K562 (cell line): ENCODE measurements around the gene SLC16A13. TPM values are rescaled to one million over a fixed set of nuclear protein-coding genes. Genes with fewer than 3 reads are reported as not detected.

Experiments used
- ATAC-seq: fragments of 200-7000 bp; cut with Tn5 transposase; 3 replicates; pipeline ENCODE4 v1.9.1; 2020; ENCODE audit warnings: moderate library complexity
- BruUV-seq: library from RNA; stranded (reverse); fragments of 400-500 nt; replicated peaks from 2 replicates; lab custom pipeline; 2021; lab: Mats Ljungman, UMichigan
- CTCF ChIA-PET: fragments of 300-600 bp; formaldehyde crosslinking; extraction: SDS; loops from one replicate; lab custom pipeline; 2021; ENCODE audit warnings: low intra/inter-chr PET ratio; lab: Yijun Ruan, JAX
- POLR2A ChIA-PET: fragments of 300-600, 350-650 bp; sonication (Branson Sonifier 250); formaldehyde crosslinking; extraction: SDS; loops from one replicate; lab custom pipeline; 2021; ENCODE audit warnings: antibody characterized with exemption, inconsistent platforms; lab: Yijun Ruan, JAX
- DNase-seq, 4 experiments: peaks; one replicate each; pipeline versions ENCODE4 v3.0.0 to v3.0.0-alpha.2; 2011 to 2018; ENCODE audit warnings: low spot score in 3 of 4, mixed read lengths in 3 of 4; ENCODE audit errors: extremely low read depth in 1 of 4
- FAIRE-seq: peaks from 2 replicates; lab custom pipeline; 2011; peaks lifted over from hg19 to GRCh38; lab: Jason Lieb, UNC
- H2AFZ ChIP-seq: 2 replicates; pipeline ENCODE4 v1.6.0; 2011; ENCODE audit warnings: low read depth, low read length, control low read depth, inconsistent platforms
- H3K27ac ChIP-seq: fragments of 200-600 bp; 3 replicates; pipeline ENCODE4 v1.8.0; 2011; ENCODE audit warnings: low read depth, mild to moderate bottlenecking, control low read depth, inconsistent platforms, low read length, moderate library complexity, mixed read lengths; ENCODE audit errors: extremely low read depth
- H3K27me3 ChIP-seq, 2 experiments: fragments of 300-600 bp in 1 of 2; 2 replicates in 1 of 2; 3 replicates in 1 of 2; pipeline versions ENCODE4 v1.6.0 to v1.8.0; 2011; ENCODE audit warnings: inconsistent platforms in 2 of 2, low read length in 2 of 2, mild to moderate bottlenecking in 1 of 2, mixed read lengths in 1 of 2, moderate library complexity in 1 of 2; ENCODE audit not compliant: control insufficient read depth in 2 of 2, insufficient read depth in 2 of 2
- H3K36me3 ChIP-seq: fragments of 300-600 bp; 3 replicates; pipeline ENCODE4 v1.8.0; 2011; ENCODE audit warnings: mild to moderate bottlenecking, low read length, inconsistent platforms; ENCODE audit not compliant: control insufficient read depth, insufficient read depth
- H3K4me1 ChIP-seq, 2 experiments: fragments of 200-600 bp in 1 of 2; replicated peaks in 1 of 2; 2 replicates in 1 of 2; 3 replicates in 1 of 2; pipeline versions ENCODE4 v1.5.1 to v1.8.0; 2011; ENCODE audit warnings: inconsistent platforms in 2 of 2, low read length in 2 of 2, mild to moderate bottlenecking in 1 of 2, mixed read lengths in 1 of 2, moderate library complexity in 1 of 2; ENCODE audit not compliant: control insufficient read depth in 2 of 2, insufficient read depth in 2 of 2
- H3K4me2 ChIP-seq: 2 replicates; pipeline ENCODE4 v1.6.1; 2011; ENCODE audit warnings: low read length, control low read depth, inconsistent platforms, mixed read lengths; ENCODE audit not compliant: insufficient read depth
- H3K4me3 ChIP-seq: fragments of 200-600 bp; sonication (generic), shearing (Covaris generic); 2 replicates; pipeline ENCODE4 v1.5.1; 2016; ENCODE audit warnings: control low read depth, inconsistent platforms
- H3K79me2 ChIP-seq: fragments of 200-600 bp; 3 replicates; pipeline ENCODE4 v1.8.0; 2011; ENCODE audit warnings: low read length, inconsistent platforms; ENCODE audit not compliant: control insufficient read depth, insufficient read depth
- H3K9ac ChIP-seq, 2 experiments: 2 replicates each; pipeline versions ENCODE4 v1.6.0 to v1.6.1; 2011; ENCODE audit warnings: low read depth in 2 of 2, low read length in 2 of 2, control low read depth in 1 of 2, inconsistent platforms in 1 of 2, mild to moderate bottlenecking in 1 of 2, mixed read lengths in 1 of 2; ENCODE audit not compliant: insufficient read depth in 1 of 2
- H3K9me1 ChIP-seq: one replicate; pipeline ENCODE4 v1.6.0; 2011; ENCODE audit warnings: inconsistent platforms, mild to moderate bottlenecking, low read length, moderate library complexity; ENCODE audit not compliant: control insufficient read depth, insufficient read depth
- H3K9me3 ChIP-seq: replicated peaks from 2 replicates; pipeline ENCODE4 v1.5.1; 2011; ENCODE audit warnings: low read depth, low read length, inconsistent platforms; ENCODE audit not compliant: control insufficient read depth, insufficient read depth
- H4K20me1 ChIP-seq: replicated peaks from 2 replicates; pipeline ENCODE4 v1.6.1; 2011; ENCODE audit warnings: low read length, inconsistent platforms, mixed read lengths; ENCODE audit not compliant: control insufficient read depth, insufficient read depth
- CAMTA2 ChIP-seq: fragments of 250-450 bp; sonication (Bioruptor Pico); conservative IDR thresholded peaks from 2 replicates; pipeline ENCODE4 v1.5.1; 2022
- DACH1 ChIP-seq: fragments of 450-650 bp; IDR thresholded peaks from 2 replicates; pipeline ENCODE4 v1.6.1; 2018; ENCODE audit not compliant: partially characterized antibody
- FUS ChIP-seq: fragments of 200-400 bp; formaldehyde crosslinking; optimal IDR thresholded peaks from 2 replicates; pipeline ENCODE3; 2017; ENCODE audit warnings: low read depth, low read length
- GABPB1 ChIP-seq: sonication (generic); formaldehyde crosslinking; IDR thresholded peaks from 2 replicates; pipeline ENCODE4 v1.8.0; 2022; ENCODE audit warnings: mild to moderate bottlenecking, missing genetic modification reagents
- IRF9 ChIP-seq: fragments of 450-650 bp; IDR thresholded peaks from 2 replicates; pipeline ENCODE4 v1.6.1; 2016; ENCODE audit warnings: missing biosample characterization, missing genetic modification characterization
- L3MBTL2 ChIP-seq: fragments of 450-650 bp; IDR thresholded peaks from 2 replicates; pipeline ENCODE4 v1.6.1; 2016; ENCODE audit warnings: mild to moderate bottlenecking, moderate library complexity
- PBX2 ChIP-seq, 2 experiments: IDR thresholded peaks in 1 of 2; conservative IDR thresholded peaks in 1 of 2; 2 replicates each; pipeline ENCODE4 v1.6.1; 2016; ENCODE audit warnings: low read depth in 2 of 2, mild to moderate bottlenecking in 1 of 2, missing compliant biosample characterization in 1 of 2, missing genetic modification characterization in 1 of 2, moderate library complexity in 1 of 2
- POLR3G ChIP-seq: IDR thresholded peaks from 2 replicates; pipeline ENCODE4 v1.6.1; 2011; ENCODE audit not compliant: insufficient read length, insufficient replicate concordance; ENCODE audit errors: extremely low read depth
- RBBP5 ChIP-seq: fragments of 200-600 bp; sonication (generic); IDR thresholded peaks from 2 replicates; pipeline ENCODE4 v1.6.1; 2012; ENCODE audit warnings: borderline replicate concordance, mild to moderate bottlenecking, low read length, control low read depth, inconsistent platforms; ENCODE audit not compliant: insufficient read depth, poor library complexity, severe bottlenecking
- SMC3 ChIP-seq: conservative IDR thresholded peaks from 2 replicates; pipeline ENCODE4 v1.6.1; 2011; ENCODE audit warnings: low read depth, low read length, improper control_type of control experiment; ENCODE audit not compliant: insufficient read depth
- STAT5B ChIP-seq: fragments of 250-450 bp; sonication (Bioruptor Pico); IDR thresholded peaks from 2 replicates; pipeline ENCODE4 v1.8.0; 2021; ENCODE audit warnings: mild to moderate bottlenecking, inconsistent platforms
- ZMIZ1 ChIP-seq, 2 experiments: fragments of 150-350 bp in 1 of 2; IDR thresholded peaks; 2 replicates each; pipeline ENCODE4 v1.6.1; 2012 to 2016; ENCODE audit warnings: low read depth in 2 of 2, low read length in 2 of 2, mild to moderate bottlenecking in 1 of 2, moderate library complexity in 1 of 2
- ZNF124 ChIP-seq: sonication (generic); formaldehyde crosslinking; IDR thresholded peaks from 2 replicates; pipeline ENCODE4 v1.8.1; 2022; ENCODE audit warnings: missing genetic modification reagents
- ZNF140 ChIP-seq: fragments of 250-450 bp; sonication (Bioruptor Pico); IDR thresholded peaks from 2 replicates; pipeline ENCODE4 v1.8.0; 2021; ENCODE audit warnings: moderate library complexity, mild to moderate bottlenecking, inconsistent platforms
- ZNF75A ChIP-seq: fragments of 450-650 bp; formaldehyde crosslinking; IDR thresholded peaks from 2 replicates; pipeline ENCODE4 v1.4.0; 2020; ENCODE audit warnings: mild to moderate bottlenecking
- WGBS: fragments of 100-300 bp; shearing (Covaris generic); methylation state at CpG from one replicate; pipeline ENCODE4 v1.1.6; 2016; ENCODE audit warnings: low coverage, mixed read lengths; ENCODE audit not compliant: insufficient coverage; ENCODE audit errors: missing lambda C conversion rate; 5-methylcytosine and 5-hydroxymethylcytosine counted together
- in situ Hi-C: fragments of 300-500 bp; cut with MboI; formaldehyde crosslinking; loops from 4 replicates; pipeline ENCODE4 v1.15.0; 2018; ENCODE audit warnings: inconsistent platforms, mixed read lengths
- intact Hi-C: fragments of 100-400 bp; cut with micrococcal nuclease; formaldehyde crosslinking; loops from 2 replicates; pipeline ENCODE4 v1.14.2; 2022
- polyA plus RNA-seq, 8 experiments: library from polyadenylated mRNA; depleted of rRNA in 4 of 8; stranded (reverse) in 5 of 8; unstranded in 3 of 8; fragments of >200 nt; fragmentation: Nextera tagmentation in 2 of 8; fragmentation: Illumina TruSeq in 1 of 8; extraction: Ambion mirVana in 2 of 8; extraction: Trizol in 1 of 8; gene quantifications; 2 replicates each; pipeline versions ENCODE4 v1.2.1 to v1.2.3, GENCODE V29; 2011 to 2014; ENCODE audit warnings: inconsistent platforms in 1 of 8, missing spikeins in 1 of 8
- total RNA-seq, 7 experiments: library from RNA; depleted of rRNA in 6 of 7; stranded (reverse); fragments of >200 nt in 6 of 7; fragmentation: Illumina TruSeq in 2 of 7; extraction: Trizol in 2 of 7; gene quantifications; 2 replicates each; pipeline versions ENCODE4 v1.2.1 to v1.2.3, GENCODE V29; 2011 to 2021; ENCODE audit warnings: low replicate concordance in 1 of 7

Gene SLC16A13
- total and polyA plus RNA-seq, 9 of the 15 experiments (the other 6 are each of a cell fraction or from before 2014, with no cell fraction given), result 0.04 to 5.6 (median 0.87) TPM

GRCh38 chr17:7068268-7068667 lies 32.5 kb downstream of the SLC16A13 start (continued):
- no peak for TF ChIP-seq RBBP5
- no peak for TF ChIP-seq POLR3G
- TF ChIP-seq STAT5B, result no peak
- no peak for TF ChIP-seq IRF9
- no peak for TF ChIP-seq GABPB1 (CRISPR knock-in tag)
- TF ChIP-seq ZNF124, result no peak

- FAIRE-seq (no peak), DNase-seq (no peak), ATAC-seq (no peak)
- intact Hi-C loops (no loop called here), in situ Hi-C loops (no loop called here)
- Histone ChIP-seq H3K4me2 (no peak overlapping the region), H3K9ac (no peak overlapping the region), H2AFZ (no peak overlapping the region), H4K20me1 (no peaks in the 10 kb centered on the region), H3K4me1 (no peaks in the 10 kb centered on the region), H3K79me2 (no peaks in the 10 kb centered on the region), H3K9me1 (no peaks in the 10 kb centered on the region), H3K27me3 (peaks cover 0 to 39% of the 10 kb centered on the region in 2 experiments; a peak in 4 of 5 replicates), H3K9me3 (no peaks in the 10 kb centered on the region), H3K4me3 (no peak overlapping the region), H3K27ac (no peak overlapping the region), H3K36me3 (no peaks in the 10 kb centered on the region)
- POLR2A ChIA-PET, result no interaction called here
- CTCF ChIA-PET, result no interaction called here
- BruUV-seq, result no TSS peak
- WGBS, result 0% methylated on average over 2 of the region's 3 CpGs
- TF ChIP-seq PBX2 (CRISPR knock-in tag; IDR thresholded peaks at IDR 0.05; ENCODE audit: low read depth) (no peak), PBX2 (tag; conservative IDR thresholded peaks at IDR 0.05; ENCODE audit: low read depth) (no peak), ZNF75A (CRISPR knock-in tag) (no peak), ZNF140 (no peak), SMC3 (no peak), L3MBTL2 (no peak), CAMTA2 (CRISPR knock-in tag) (no peak), ZMIZ1 (IDR thresholded peaks at IDR 0.05; ENCODE audit: low read depth in 2 of 2, low read length in 2 of 2) (no peak), DACH1 (no peak), FUS (no peak)
These were observed 34.9 kb downstream of the SLC16A13 start for GRCh38 chr17:7070712-7071111.
